DMS153 treated with DMSO at 0.1 percent for 48 hours (cell line): ENCODE results near the gene GMDS.

Source experiments
- DNase-seq: peaks from one replicate; lab custom pipeline; 2025; ENCODE audit not compliant: unreplicated experiment; lab: John Stamatoyannopoulos, UW

The GMDS gene

GRCh38 chr6:1908784-1909183 lies 336.6 kb downstream of the GMDS start:
- no peak for DNase-seq

GRCh38 chr6:1906609-1907008 lies 338.8 kb downstream of the GMDS start:
- DNase-seq, result no peak

GRCh38 chr6:1906014-1906413 lies 339.4 kb downstream of the GMDS start:
- no peak for DNase-seq

GRCh38 chr6:1904898-1905297 lies 340.5 kb downstream of the GMDS start:
- no peak for DNase-seq

- DNase-seq, result no peak
Observed at GRCh38 chr6:1904466-1904799, 341.0 kb downstream of the GMDS start.

GRCh38 chr6:1903780-1904465 lies 341.5 kb downstream of the GMDS start:
- no peak for DNase-seq

- no peak for DNase-seq
Observed at GRCh38 chr6:1901556-1901955, 343.8 kb downstream of the GMDS start.

- DNase-seq, result no peak
Observed at GRCh38 chr6:1896897-1897296, 348.5 kb downstream of the GMDS start.

- DNase-seq, result no peak
Observed at GRCh38 chr6:1895721-1896120, 349.7 kb downstream of the GMDS start.

- no peak for DNase-seq
Observed at GRCh38 chr6:1894954-1895353, 350.5 kb downstream of the GMDS start.

GRCh38 chr6:1893470-1894130 lies 351.8 kb downstream of the GMDS start:
- DNase-seq, result no peak

GRCh38 chr6:1892716-1893115 lies 352.7 kb downstream of the GMDS start:
- DNase-seq, result no peak

GRCh38 chr6:1890987-1891386 lies 354.4 kb downstream of the GMDS start:
- no peak for DNase-seq

GRCh38 chr6:1890071-1890470 lies 355.3 kb downstream of the GMDS start:
- DNase-seq, result no peak

- DNase-seq, result no peak
Observed at GRCh38 chr6:1885576-1886011, 359.8 kb downstream of the GMDS start.

- no peak for DNase-seq
Observed at GRCh38 chr6:1884313-1884712, 361.1 kb downstream of the GMDS start.

- no peak for DNase-seq
Observed at GRCh38 chr6:1878330-1878729, 367.1 kb downstream of the GMDS start.

- no peak for DNase-seq
Observed at GRCh38 chr6:1873781-1874180, 371.6 kb downstream of the GMDS start.

GRCh38 chr6:1872649-1873131 lies 372.7 kb downstream of the GMDS start:
- DNase-seq, result no peak

- DNase-seq, result no peak
Observed at GRCh38 chr6:1871724-1872315, 373.6 kb downstream of the GMDS start.

- DNase-seq, result no peak
Observed at GRCh38 chr6:1870932-1871331, 374.5 kb downstream of the GMDS start.

GRCh38 chr6:1870251-1870650 lies 375.2 kb downstream of the GMDS start:
- no peak for DNase-seq
